HG03460 (cell line): ENCODE results near the gene SRPX.
A peak's percentile ranks its signal among the peaks of the same experiment; 100 is the strongest.

Experiments used
- ATAC-seq: cut with Tn5 transposase; IDR thresholded peaks from one replicate; pipeline ENCODE4 v1.9.1; 2021; ENCODE audit not compliant: unreplicated experiment

SRPX gene

GRCh38 chrX:38220415-38221390 is at the start of gene SRPX:
SRPX (minus strand) TSS chrX:38220871; CDS start chrX:38220792, 79 bp downstream.
- ATAC-seq: no peak

DNA sequence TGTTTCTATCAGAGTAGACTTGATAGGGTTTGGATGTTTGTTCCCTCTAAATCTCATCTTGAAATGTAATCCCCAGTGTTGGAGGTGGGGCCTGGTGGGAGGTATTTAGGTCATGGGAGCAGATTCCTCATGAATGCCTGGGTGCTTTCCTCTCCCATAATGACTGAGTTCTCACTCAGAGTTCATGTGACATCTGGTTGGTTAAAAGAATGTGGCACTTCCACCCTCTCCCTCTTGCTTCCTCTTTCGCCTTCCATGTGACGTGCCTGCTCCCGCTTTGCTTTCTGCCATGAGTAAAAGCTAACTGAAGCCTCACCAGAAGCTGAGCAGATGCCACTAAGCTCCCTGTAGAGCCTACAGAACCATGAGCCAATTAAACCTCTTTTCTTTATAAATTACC is 47.3 kb upstream of the SRPX start:
- no peak for ATAC-seq

GRCh38 chrX:38262715-38263620 is 42.3 kb upstream of the SRPX start:
- no peak for ATAC-seq

GRCh38 chrX:38260231-38260630 is 39.6 kb upstream of the SRPX start:
- no peak for ATAC-seq

- ATAC-seq: no peak
These were observed 35.3 kb upstream of the SRPX start for GRCh38 chrX:38256019-38256418.

DNA sequence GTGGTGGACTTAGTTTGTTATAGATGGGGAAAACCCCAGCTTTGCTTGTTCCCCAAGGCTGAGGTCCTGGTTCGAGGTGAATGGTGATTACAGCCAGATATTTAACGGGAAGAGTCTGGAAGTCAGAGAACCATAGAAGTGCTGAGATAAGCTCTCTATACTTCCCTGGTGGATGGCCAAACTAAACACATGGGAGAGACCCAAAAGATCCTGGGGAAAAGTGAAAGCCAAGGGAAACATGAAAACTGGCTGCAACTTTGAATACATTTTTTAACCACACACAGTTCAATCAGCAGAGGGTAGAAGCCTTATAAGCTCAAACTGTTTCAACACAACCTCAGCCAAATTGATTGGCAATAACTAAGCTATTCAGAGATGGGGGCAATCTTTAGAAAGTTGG is 29.3 kb upstream of the SRPX start:
- ATAC-seq: no peak

DNA sequence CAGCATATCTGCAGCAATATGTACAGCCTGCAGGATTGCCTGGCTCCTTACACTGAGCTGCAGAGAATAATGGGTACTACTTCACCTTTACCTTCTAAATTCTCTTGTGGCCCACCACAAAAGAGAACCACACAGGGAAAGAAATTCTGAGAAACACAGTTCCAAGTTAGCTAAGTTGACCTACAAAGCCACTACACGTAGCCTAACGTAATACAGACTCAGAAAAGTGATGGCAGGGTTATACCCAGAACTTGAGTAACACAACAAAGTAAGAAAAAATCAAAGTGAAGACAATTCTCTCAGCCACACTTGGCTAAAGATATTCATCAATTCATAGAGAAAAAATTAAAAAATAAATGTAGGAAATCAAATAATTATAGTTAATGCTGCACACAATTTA is 26.4 kb upstream of the SRPX start:
- ATAC-seq: no peak

- no peak for ATAC-seq
These were observed 19.9 kb upstream of the SRPX start for GRCh38 chrX:38240541-38240940.

DNA sequence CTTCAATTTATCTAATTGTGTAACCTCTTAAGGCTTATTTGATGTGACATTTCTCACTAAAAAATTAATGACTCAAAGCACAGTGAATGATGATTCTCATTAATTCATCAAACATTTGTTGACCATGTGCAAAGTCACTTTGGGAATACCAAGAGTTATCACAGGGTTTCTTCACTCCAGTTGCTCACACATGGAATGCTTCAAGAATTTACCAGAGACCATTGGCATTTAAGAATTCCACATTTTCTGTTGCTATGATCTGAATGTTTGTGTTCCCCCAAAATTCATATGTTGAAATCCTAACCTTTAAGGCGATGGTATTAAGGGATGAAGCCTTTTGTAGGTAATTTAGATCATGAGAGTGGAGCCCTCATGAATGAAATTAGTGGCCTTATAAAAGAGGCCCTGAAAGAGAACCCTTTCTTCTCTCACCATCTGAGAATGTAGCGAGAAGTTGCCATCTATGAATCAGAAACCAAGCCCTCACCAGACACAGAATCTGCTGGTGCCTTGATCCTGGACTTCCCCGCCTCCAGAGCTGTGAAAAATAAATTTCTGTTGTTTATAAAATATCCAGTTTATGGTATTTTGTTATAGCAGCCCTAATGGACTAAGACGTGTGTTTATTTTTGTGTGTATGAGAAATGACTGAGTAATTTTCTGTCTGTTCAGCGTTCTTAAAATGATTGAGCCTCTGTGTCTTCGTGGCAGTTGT is 16.4 kb upstream of the SRPX start:
- no peak for ATAC-seq

- ATAC-seq: no peak
These were observed 13.4 kb upstream of the SRPX start for GRCh38 chrX:38233891-38234667.

GRCh38 chrX:38232079-38232686 is 11.5 kb upstream of the SRPX start:
- no peak for ATAC-seq

DNA sequence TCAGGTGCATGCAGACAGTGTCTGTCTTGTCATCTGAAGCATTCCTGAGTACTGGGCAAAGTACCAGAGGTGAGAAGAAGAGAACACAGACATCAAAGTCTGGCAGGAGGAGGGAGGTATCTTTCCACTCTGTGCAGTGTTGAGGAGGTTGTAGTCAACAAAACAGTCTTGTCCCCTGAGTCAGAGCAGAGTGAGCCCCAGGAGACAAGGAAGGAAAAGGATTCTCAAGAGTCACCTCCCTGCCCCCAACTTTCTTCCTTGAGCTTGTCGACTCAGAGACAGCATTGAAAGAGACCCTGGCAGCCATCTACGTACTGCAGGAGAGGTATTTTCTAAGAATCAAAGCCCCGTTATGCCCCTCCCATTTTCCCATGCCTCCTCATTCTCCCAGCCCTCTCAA is 4.4 kb upstream of the SRPX start:
- ATAC-seq: no peak

- ATAC-seq: no peak
These were observed 3.5 kb upstream of the SRPX start for GRCh38 chrX:38224160-38224559.

GRCh38 chrX:38221391-38221929 is 789 bp upstream of the SRPX start:
- no peak for ATAC-seq

- peak; percentile 61 for ATAC-seq
These were observed 652 bp downstream of the SRPX start for GRCh38 chrX:38220024-38220414.

DNA sequence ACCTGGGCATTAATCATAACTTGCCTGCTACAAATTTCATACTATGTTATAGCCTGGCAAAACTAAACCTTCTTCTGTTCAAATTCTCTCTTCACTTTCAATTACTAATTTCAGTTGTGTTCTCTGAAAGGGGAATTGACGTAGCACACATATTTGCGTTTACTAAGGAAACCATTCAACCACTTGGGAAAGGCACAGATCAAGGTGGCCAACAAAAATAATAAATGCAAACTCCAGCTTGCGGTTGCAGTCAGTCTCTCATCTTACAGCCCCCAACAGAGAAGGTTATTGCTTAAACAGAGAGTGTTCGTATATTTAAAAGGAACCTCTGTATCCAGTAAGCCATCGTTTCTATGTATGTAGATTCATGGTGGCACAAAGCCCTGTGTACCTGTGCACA is 4.0 kb downstream of the SRPX start:
- ATAC-seq: no peak

- ATAC-seq: no peak
These were observed 5.8 kb downstream of the SRPX start for GRCh38 chrX:38214551-38215531.

- ATAC-seq: no peak
These were observed 6.6 kb downstream of the SRPX start for GRCh38 chrX:38214044-38214443.
